Fibroblast of lung (primary cell): ENCODE results near the gene EPHA8. TPM values are rescaled to one million over a fixed set of nuclear protein-coding genes. Genes with fewer than 3 reads are reported as not detected.

Experiments
- DNase-seq, 2 donors: peaks; one replicate each; pipeline versions ENCODE4 v3.0.0 to v3.0.0-alpha.2; 2010; ENCODE audit warnings: low read depth in 2 of 2
- H2AFZ ChIP-seq: 2 replicates; pipeline ENCODE4 v1.5.1; 2012; ENCODE audit warnings: low read length, control low read depth, inconsistent platforms
- H3K27ac ChIP-seq: 2 replicates; pipeline ENCODE4 v1.5.1; 2011; ENCODE audit warnings: low read length, control low read depth; ENCODE audit not compliant: insufficient read depth
- H3K27me3 ChIP-seq: 2 replicates; pipeline ENCODE4 v1.5.1; 2011; ENCODE audit warnings: mild to moderate bottlenecking, low read length; ENCODE audit not compliant: control insufficient read depth, insufficient read depth
- H3K36me3 ChIP-seq: 2 replicates; pipeline ENCODE4 v1.5.1; 2011; ENCODE audit warnings: low read length; ENCODE audit not compliant: control insufficient read depth, insufficient read depth
- H3K4me1 ChIP-seq: 2 replicates; pipeline ENCODE4 v1.5.1; 2011; ENCODE audit warnings: low read length; ENCODE audit not compliant: control insufficient read depth, insufficient read depth; ENCODE audit errors: extremely low read depth
- H3K4me2 ChIP-seq: 2 replicates; pipeline ENCODE4 v1.5.1; 2011; ENCODE audit warnings: low read length, control low read depth; ENCODE audit not compliant: insufficient read depth; ENCODE audit errors: extremely low read depth
- H3K4me3 ChIP-seq, 4 experiments: fragments of 200-600 bp in 1 of 4; sonication (generic) in 1 of 4; replicated peaks in 1 of 4; 2 replicates each; pipeline ENCODE4 v1.5.1; 2011 to 2016; ENCODE audit warnings: low read length in 4 of 4, low read depth in 3 of 4, mild to moderate bottlenecking in 3 of 4, control low read depth in 2 of 4, inconsistent platforms in 1 of 4, mixed read lengths in 1 of 4; ENCODE audit not compliant: insufficient read depth in 1 of 4; ENCODE audit errors: control extremely low read depth in 1 of 4
- H3K79me2 ChIP-seq: 2 replicates; pipeline ENCODE4 v1.5.1; 2012; ENCODE audit warnings: mild to moderate bottlenecking, low read length, inconsistent platforms; ENCODE audit not compliant: control insufficient read depth, insufficient read depth
- H3K9ac ChIP-seq: 2 replicates; pipeline ENCODE4 v1.5.1; 2011; ENCODE audit warnings: mild to moderate bottlenecking, low read length, control low read depth; ENCODE audit not compliant: insufficient read depth
- H3K9me3 ChIP-seq: 2 replicates; pipeline ENCODE4 v1.5.1; 2012; ENCODE audit warnings: low read depth, low read length; ENCODE audit not compliant: control insufficient read depth, insufficient read depth
- H4K20me1 ChIP-seq: 2 replicates; pipeline ENCODE4 v1.5.1; 2011; ENCODE audit warnings: low read length; ENCODE audit not compliant: control insufficient read depth, insufficient read depth; ENCODE audit errors: extremely low read depth
- EZH2 ChIP-seq: IDR thresholded peaks from 2 replicates; pipeline ENCODE4 v1.5.1; 2012; ENCODE audit warnings: low read length, control low read depth, mild to moderate bottlenecking; ENCODE audit errors: missing control alignments
- polyA plus RNA-seq, 2 donors: library from polyadenylated mRNA; depleted of rRNA in 1 of 2; stranded (reverse) in 1 of 2; unstranded in 1 of 2; fragments of >200 nt; gene quantifications; 2 replicates each; pipeline ENCODE4 v1.2.1, GENCODE V29; 2011 to 2012; ENCODE audit warnings: missing spikeins in 1 of 2
- total RNA-seq: library from RNA; depleted of rRNA; stranded (reverse); fragments of >200 nt; gene quantifications from 2 replicates; pipeline ENCODE4 v1.2.1, GENCODE V29; 2014
- TF ChIP-seq, protein P1 (sequence below), 2 donors: IDR thresholded peaks in 1 of 2; conservative IDR thresholded peaks in 1 of 2; 1 replicate in 1 of 2; 2 replicates in 1 of 2; pipeline ENCODE4 v1.5.1; 2011 to 2012; ENCODE audit warnings: low read length in 2 of 2, control low read depth in 1 of 2, inconsistent platforms in 1 of 2, low read depth in 1 of 2, mild to moderate bottlenecking in 1 of 2

EPHA8 gene
- total and polyA plus RNA-seq, 2 donors (not counting 1 experiment from before 2014, with no cell fraction given), result not detected

- Histone ChIP-seq H4K20me1 (no peaks in the 10 kb centered on the region), H3K27ac (no peak overlapping the region), H3K4me2 (no peak overlapping the region), H3K27me3 (no peaks in the 10 kb centered on the region), H3K79me2 (no peaks in the 10 kb centered on the region), H2AFZ (no peak overlapping the region), H3K9ac (no peak overlapping the region), H3K36me3 (no peaks in the 10 kb centered on the region), H3K4me3 (no peak overlapping the region), H3K4me1 (no peaks in the 10 kb centered on the region), H3K9me3 (no peaks in the 10 kb centered on the region)
- DNase-seq, result no peak
- TF ChIP-seq, protein P1, sequence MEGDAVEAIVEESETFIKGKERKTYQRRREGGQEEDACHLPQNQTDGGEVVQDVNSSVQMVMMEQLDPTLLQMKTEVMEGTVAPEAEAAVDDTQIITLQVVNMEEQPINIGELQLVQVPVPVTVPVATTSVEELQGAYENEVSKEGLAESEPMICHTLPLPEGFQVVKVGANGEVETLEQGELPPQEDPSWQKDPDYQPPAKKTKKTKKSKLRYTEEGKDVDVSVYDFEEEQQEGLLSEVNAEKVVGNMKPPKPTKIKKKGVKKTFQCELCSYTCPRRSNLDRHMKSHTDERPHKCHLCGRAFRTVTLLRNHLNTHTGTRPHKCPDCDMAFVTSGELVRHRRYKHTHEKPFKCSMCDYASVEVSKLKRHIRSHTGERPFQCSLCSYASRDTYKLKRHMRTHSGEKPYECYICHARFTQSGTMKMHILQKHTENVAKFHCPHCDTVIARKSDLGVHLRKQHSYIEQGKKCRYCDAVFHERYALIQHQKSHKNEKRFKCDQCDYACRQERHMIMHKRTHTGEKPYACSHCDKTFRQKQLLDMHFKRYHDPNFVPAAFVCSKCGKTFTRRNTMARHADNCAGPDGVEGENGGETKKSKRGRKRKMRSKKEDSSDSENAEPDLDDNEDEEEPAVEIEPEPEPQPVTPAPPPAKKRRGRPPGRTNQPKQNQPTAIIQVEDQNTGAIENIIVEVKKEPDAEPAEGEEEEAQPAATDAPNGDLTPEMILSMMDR (conservative IDR thresholded peaks at IDR 0.05 in 1 of 2, IDR thresholded peaks at IDR 0.05 in 1 of 2; ENCODE audit: low read depth in 1 of 2, low read length in 2 of 2), result no peak
- TF ChIP-seq EZH2, result no peak
Measured at GRCh38 chr1:22540337-22540736, 23.0 kb upstream of the EPHA8 start.

- no peaks in the 10 kb centered on the region for H3K36me3 ChIP-seq
- no peak overlapping the region for H3K4me3 ChIP-seq
- H3K4me1 ChIP-seq, result no peaks in the 10 kb centered on the region
- no peak overlapping the region for H3K4me2 ChIP-seq
- no peak overlapping the region for H3K27ac ChIP-seq
- H3K9ac ChIP-seq, result no peak overlapping the region
- DNase-seq, result no peak
- no peaks in the 10 kb centered on the region for H4K20me1 ChIP-seq
- H3K9me3 ChIP-seq, result no peaks in the 10 kb centered on the region
- TF ChIP-seq EZH2, result no peak
- TF ChIP-seq, protein P1 (conservative IDR thresholded peaks at IDR 0.05 in 1 of 2, IDR thresholded peaks at IDR 0.05 in 1 of 2; ENCODE audit: low read depth in 1 of 2, low read length in 2 of 2), result no peak
- no peak overlapping the region for H2AFZ ChIP-seq
- H3K27me3 ChIP-seq, result peaks cover 11% of the 10 kb centered on the region
- no peaks in the 10 kb centered on the region for H3K79me2 ChIP-seq
Measured at GRCh38 chr1:22542886-22543285, 20.4 kb upstream of the EPHA8 start.

- Histone ChIP-seq H3K4me2 (no peak overlapping the region), H3K27ac (no peak overlapping the region), H3K79me2 (no peaks in the 10 kb centered on the region), H2AFZ (no peak overlapping the region), H3K4me3 (no peak overlapping the region), H3K9me3 (no peaks in the 10 kb centered on the region), H4K20me1 (no peaks in the 10 kb centered on the region), H3K4me1 (no peaks in the 10 kb centered on the region), H3K36me3 (no peaks in the 10 kb centered on the region), H3K9ac (no peak overlapping the region), H3K27me3 (peaks cover 18% of the 10 kb centered on the region)
- DNase-seq, result no peak
- TF ChIP-seq EZH2, result no peak
- TF ChIP-seq, protein P1 (conservative IDR thresholded peaks at IDR 0.05 in 1 of 2, IDR thresholded peaks at IDR 0.05 in 1 of 2; ENCODE audit: low read depth in 1 of 2, low read length in 2 of 2), result no peak
Measured at GRCh38 chr1:22543679-22544078, 19.6 kb upstream of the EPHA8 start.
